HepG2 (cell line): ENCODE measurements around the gene TXN. TPM values are rescaled to one million over a fixed set of nuclear protein-coding genes. Genes with fewer than 3 reads are reported as not detected.

Experiments
- BRF2 ChIP-seq: sonication (generic); formaldehyde crosslinking; IDR thresholded peaks from 2 replicates; pipeline ENCODE4 v1.8.1; 2022; ENCODE audit warnings: mild to moderate bottlenecking, missing genetic modification reagents
- ETV5 ChIP-seq: IDR thresholded peaks from 2 replicates; pipeline ENCODE4 v1.6.1; 2018; ENCODE audit warnings: missing biosample characterization, missing genetic modification reagents, inconsistent platforms, borderline replicate concordance
- HCFC1 ChIP-seq: fragments of 150-350 bp; IDR thresholded peaks from 2 replicates; pipeline ENCODE4 v1.6.1; 2014; ENCODE audit warnings: low read depth, low read length
- HNF4G ChIP-seq, 2 experiments: sonication (generic) in 1 of 2; formaldehyde crosslinking in 1 of 2; IDR thresholded peaks; 2 replicates each; pipeline versions ENCODE4 v1.4.0 to v1.6.1; 2011 to 2020; ENCODE audit warnings: borderline replicate concordance in 2 of 2, low read depth in 2 of 2, mild to moderate bottlenecking in 2 of 2, low read length in 1 of 2, missing genetic modification reagents in 1 of 2, moderate library complexity in 1 of 2
- HOXA3 ChIP-seq: sonication (generic); formaldehyde crosslinking; IDR thresholded peaks from 2 replicates; pipeline ENCODE4 v1.5.0; 2020; ENCODE audit warnings: missing genetic modification reagents
- ISX ChIP-seq: sonication (generic); formaldehyde crosslinking; conservative IDR thresholded peaks from 2 replicates; pipeline ENCODE4 v1.5.0; 2020; ENCODE audit warnings: missing genetic modification reagents
- LRRFIP1 ChIP-seq: sonication (generic); formaldehyde crosslinking; conservative IDR thresholded peaks from 2 replicates; pipeline ENCODE4 v1.4.0; 2020; ENCODE audit warnings: missing genetic modification reagents
- NCOA1 ChIP-seq: sonication (generic); formaldehyde crosslinking; IDR thresholded peaks from 2 replicates; pipeline ENCODE4 v1.9.0; 2021; ENCODE audit warnings: missing genetic modification reagents
- PHF5A ChIP-seq: IDR thresholded peaks from one replicate; pipeline ENCODE4 v1.6.1; 2018; ENCODE audit warnings: low read depth, missing genetic modification reagents; ENCODE audit not compliant: unreplicated experiment
- REPIN1 ChIP-seq: sonication (generic); formaldehyde crosslinking; IDR thresholded peaks from 2 replicates; pipeline ENCODE4 v1.8.0; 2022; ENCODE audit warnings: missing genetic modification reagents, low read depth, mild to moderate bottlenecking, borderline replicate concordance
- SALL2 ChIP-seq: sonication (generic); formaldehyde crosslinking; IDR thresholded peaks from 2 replicates; pipeline ENCODE4 v1.8.1; 2023; ENCODE audit warnings: mild to moderate bottlenecking, missing genetic modification reagents, inconsistent platforms
- SP1 ChIP-seq, 2 experiments: fragments of 450-650 bp in 1 of 2; sonication (generic) in 1 of 2; formaldehyde crosslinking in 1 of 2; IDR thresholded peaks; 2 replicates each; pipeline versions ENCODE4 v1.4.0 to v1.6.1; 2016 to 2020; ENCODE audit warnings: missing genetic modification reagents in 1 of 2
- TBP ChIP-seq: sonication (generic); formaldehyde crosslinking; IDR thresholded peaks from 2 replicates; pipeline ENCODE4 v1.5.0; 2020; ENCODE audit warnings: missing genetic modification reagents
- YY1 ChIP-seq: IDR thresholded peaks from 2 replicates; pipeline ENCODE4 v1.6.1; 2011; ENCODE audit warnings: low read length, low read depth, moderate library complexity, mild to moderate bottlenecking; ENCODE audit not compliant: insufficient read depth, insufficient replicate concordance
- ZNF180 ChIP-seq: sonication (generic); formaldehyde crosslinking; IDR thresholded peaks from 2 replicates; pipeline ENCODE4 v1.4.0; 2020; ENCODE audit warnings: low read depth, missing genetic modification reagents, borderline replicate concordance
- ZNF292 ChIP-seq: sonication (generic); formaldehyde crosslinking; IDR thresholded peaks from 2 replicates; pipeline ENCODE4 v1.8.1; 2022; ENCODE audit warnings: mild to moderate bottlenecking, low read depth, missing genetic modification reagents, borderline replicate concordance
- ZNF558 ChIP-seq: sonication (generic); formaldehyde crosslinking; IDR thresholded peaks from 2 replicates; pipeline ENCODE4 v1.9.0; 2022; ENCODE audit warnings: mild to moderate bottlenecking, missing genetic modification reagents, borderline replicate concordance
- ZNF576 ChIP-seq: sonication (generic); formaldehyde crosslinking; IDR thresholded peaks from 2 replicates; pipeline ENCODE4 v1.4.0; 2020; ENCODE audit warnings: mild to moderate bottlenecking, missing genetic modification reagents
- ZNF703 ChIP-seq: sonication (generic); formaldehyde crosslinking; IDR thresholded peaks from 2 replicates; pipeline ENCODE4 v1.5.1; 2020; ENCODE audit warnings: missing genetic modification reagents, mild to moderate bottlenecking, moderate library complexity, borderline replicate concordance
- ZNF780A ChIP-seq: sonication (generic); formaldehyde crosslinking; IDR thresholded peaks from 2 replicates; pipeline ENCODE4 v1.8.0; 2022; ENCODE audit warnings: mild to moderate bottlenecking, missing genetic modification reagents, moderate library complexity
- ZNF891 ChIP-seq: sonication (generic); formaldehyde crosslinking; IDR thresholded peaks from 2 replicates; pipeline ENCODE4 v1.5.0; 2020; ENCODE audit warnings: mild to moderate bottlenecking, missing genetic modification reagents
- ZSCAN20 ChIP-seq: sonication (generic); formaldehyde crosslinking; IDR thresholded peaks from 2 replicates; pipeline ENCODE4 v1.4.0; 2020; ENCODE audit warnings: missing genetic modification reagents, mild to moderate bottlenecking, borderline replicate concordance
- ZUFSP ChIP-seq: sonication (generic); formaldehyde crosslinking; IDR thresholded peaks from 2 replicates; pipeline ENCODE4 v1.9.0; 2021; ENCODE audit warnings: missing genetic modification reagents, mild to moderate bottlenecking, borderline replicate concordance
- polyA plus RNA-seq, 8 experiments: library from polyadenylated mRNA; depleted of rRNA in 3 of 8; stranded (reverse) in 7 of 8; unstranded in 1 of 8; fragments of >200 nt; fragmentation: Illumina TruSeq in 4 of 8; extraction: Trizol in 4 of 8; gene quantifications; 2 replicates each; pipeline versions ENCODE4 v1.2.1 to v1.2.3, GENCODE V29; 2011 to 2016; ENCODE audit warnings: low read depth in 4 of 8, missing spikeins in 1 of 8, mixed read lengths in 1 of 8; ENCODE audit not compliant: insufficient read depth in 1 of 8
- total RNA-seq, 5 experiments: library from RNA; depleted of rRNA; stranded (reverse); fragments of >200 nt; fragmentation: Illumina TruSeq; extraction: Trizol; gene quantifications; 2 replicates each; pipeline ENCODE4 v1.2.3, GENCODE V29; 2016; ENCODE audit warnings: low read depth in 1 of 5

Gene TXN
- total and polyA plus RNA-seq, 2 of the 13 experiments (the other 11 are each of a cell fraction or from before 2014, with no cell fraction given): 364 to 470 TPM

- TF ChIP-seq ZUFSP (CRISPR knock-in tag) (no peak), ZNF558 (CRISPR knock-in tag) (0 out of 2 replicates have a peak, but pooled peaks have one; percentile 26), ZNF703 (CRISPR knock-in tag) (no peak), SALL2 (CRISPR knock-in tag) (peak; percentile 33; the same call in 1 of the 2 replicates), ZNF891 (peak; percentile 57; the same call in 1 of the 2 replicates), NCOA1 (CRISPR knock-in tag) (peak; percentile 62; the same call in 1 of the 2 replicates), SP1 (IDR thresholded peaks at IDR 0.05) (no peak), SP1 (CRISPR knock-in tag; IDR thresholded peaks at IDR 0.05) (peak; percentile 48), REPIN1 (CRISPR knock-in tag) (no peak), ZNF180 (no peak), ETV5 (CRISPR knock-in tag) (no peak), BRF2 (CRISPR knock-in tag) (no peak), HNF4G (IDR thresholded peaks at IDR 0.05; ENCODE audit: borderline replicate concordance, low read depth, low read length) (no peak), HNF4G (CRISPR knock-in tag; IDR thresholded peaks at IDR 0.05; ENCODE audit: borderline replicate concordance, low read depth) (0 out of 2 replicates have a peak, but pooled peaks have one; percentile 42), LRRFIP1 (CRISPR knock-in tag) (no peak), ZNF292 (CRISPR knock-in tag) (no peak), PHF5A (no peak), HCFC1 (no peak; the same call in 1 of the 2 replicates), TBP (CRISPR knock-in tag) (no peak), ZNF576 (CRISPR knock-in tag) (no peak), ISX (CRISPR knock-in tag) (no peak; the same call in 1 of the 2 replicates), HOXA3 (peak; percentile 15; the same call in 1 of the 2 replicates), ZSCAN20 (peak; percentile 37; the same call in 1 of the 2 replicates), YY1 (peak; percentile 52), ZNF780A (CRISPR knock-in tag) (no peak; the same call in 1 of the 2 replicates)
Observed at GRCh38 chr9:110256380-110257096, at the start of gene TXN (continued).
